Fibroblast of the aortic adventitia (primary cell): Measurements from ENCODE around the gene EPC2. TPM values are rescaled to one million over a fixed set of nuclear protein-coding genes. Genes with fewer than 3 reads are reported as not detected.

Source experiments
- DNase-seq: peaks from one replicate; pipeline ENCODE4 v3.0.0-alpha.2; 2010; ENCODE audit warnings: low read depth
- H3K4me3 ChIP-seq: 2 replicates; pipeline ENCODE4 v1.5.1; 2011; ENCODE audit warnings: low read depth, mild to moderate bottlenecking, control low read depth, low read length, moderate library complexity
- CTCF ChIP-seq: IDR thresholded peaks from 2 replicates; pipeline ENCODE4 v1.5.1; 2011; ENCODE audit warnings: mild to moderate bottlenecking, low read length, control low read depth, inconsistent platforms; ENCODE audit not compliant: insufficient read depth
- total RNA-seq: library from RNA; depleted of rRNA; stranded (reverse); fragments of >200 nt; gene quantifications from 2 replicates; pipeline ENCODE4 v1.2.3, GENCODE V29; 2012; ENCODE audit warnings: low replicate concordance

Gene EPC2
- total RNA-seq, 1 donor, result 31.7 TPM

- no peak for DNase-seq
- no peak overlapping the region for H3K4me3 ChIP-seq
- TF ChIP-seq CTCF, result no peak
These were observed 24.9 kb upstream of the EPC2 start for GRCh38 chr2:148619560-148620195.

GRCh38 chr2:148622366-148622765 is 22.2 kb upstream of the EPC2 start:
- H3K4me3 ChIP-seq, result no peak overlapping the region
- TF ChIP-seq CTCF, result no peak
- peak; percentile 8 for DNase-seq

- no peak for DNase-seq
- no peak for TF ChIP-seq CTCF
These were observed 21.5 kb upstream of the EPC2 start for GRCh38 chr2:148623086-148623485.

GRCh38 chr2:148627224-148627623 is 17.3 kb upstream of the EPC2 start:
- H3K4me3 ChIP-seq, result no peak overlapping the region
- DNase-seq, result no peak
- no peak for TF ChIP-seq CTCF

More at GRCh38 chr2:148623086-148623485, 21.5 kb upstream of the EPC2 start:
- H3K4me3 ChIP-seq, result no peak overlapping the region

- DNase-seq, result no peak
- no peak for TF ChIP-seq CTCF
- H3K4me3 ChIP-seq, result no peak overlapping the region
These were observed 9.8 kb upstream of the EPC2 start for GRCh38 chr2:148634749-148635148.

- no peak for DNase-seq
- H3K4me3 ChIP-seq, result no peak overlapping the region
- TF ChIP-seq CTCF, result no peak
These were observed 6.0 kb upstream of the EPC2 start for GRCh38 chr2:148638543-148638942.

- TF ChIP-seq CTCF, result peak; percentile 36
- no peak overlapping the region for H3K4me3 ChIP-seq
- peak; percentile 56 for DNase-seq
These were observed 3.8 kb upstream of the EPC2 start for GRCh38 chr2:148640767-148641166.
